Common myeloid progenitor, CD34-positive (primary cell): ENCODE results near the gene CDH4.

Source experiments
- CTCF ChIA-PET: fragments of 350-600 bp; sonication (Branson Sonifier 250); formaldehyde crosslinking; loops from one replicate; lab custom pipeline; 2021; ENCODE audit warnings: antibody characterized with exemption; lab: Charles Lee
- POLR2A ChIA-PET: fragments of 350-600 bp; sonication (Branson Sonifier 250); formaldehyde crosslinking; loops from one replicate; lab custom pipeline; 2021; ENCODE audit warnings: antibody characterized with exemption; lab: Charles Lee
- DNase-seq, 3 donors: peaks; one replicate each; pipeline versions ENCODE4 v3.0.0 to v3.0.0-alpha.2; 2013
- H3K27ac ChIP-seq, 2 experiments: 1 replicate in 1 of 2; 2 replicates in 1 of 2; pipeline ENCODE4 v1.7.0; 2013; ENCODE audit warnings: inconsistent platforms in 2 of 2, low read length in 2 of 2, mild to moderate bottlenecking in 2 of 2, low read depth in 1 of 2, moderate library complexity in 1 of 2; ENCODE audit not compliant: severe bottlenecking in 2 of 2, insufficient read depth in 1 of 2, poor library complexity in 1 of 2
- H3K27me3 ChIP-seq, 5 experiments: replicated peaks in 2 of 5; 1 replicate in 3 of 5; 2 replicates in 2 of 5; pipeline versions ENCODE4 v1.6.1 to v1.7.0; 2013; ENCODE audit warnings: low read length in 4 of 5, mild to moderate bottlenecking in 2 of 5, moderate library complexity in 2 of 5, inconsistent platforms in 1 of 5; ENCODE audit not compliant: insufficient read depth in 5 of 5, control insufficient read depth in 4 of 5
- H3K36me3 ChIP-seq, 4 experiments: 1 replicate in 2 of 4; 2 replicates in 2 of 4; pipeline versions ENCODE4 v1.6.1 to v1.7.0; 2013; ENCODE audit warnings: low read length in 3 of 4, control low read depth in 1 of 4, mild to moderate bottlenecking in 1 of 4; ENCODE audit not compliant: control insufficient read depth in 4 of 4, insufficient read depth in 4 of 4
- H3K4me1 ChIP-seq, 4 experiments: 1 replicate in 3 of 4; 2 replicates in 1 of 4; pipeline versions ENCODE4 v1.6.1 to v1.7.1; 2013; ENCODE audit warnings: low read length in 3 of 4, mild to moderate bottlenecking in 3 of 4, control low read depth in 1 of 4, inconsistent platforms in 1 of 4, moderate library complexity in 1 of 4; ENCODE audit not compliant: control insufficient read depth in 4 of 4, insufficient read depth in 4 of 4; ENCODE audit errors: control extremely low read depth in 1 of 4
- H3K4me3 ChIP-seq, 7 experiments: 1 replicate in 4 of 7; 2 replicates in 3 of 7; pipeline versions ENCODE4 v1.5.1 to v1.7.0; 2013; ENCODE audit warnings: mild to moderate bottlenecking in 7 of 7, low read length in 6 of 7, moderate library complexity in 6 of 7, inconsistent platforms in 2 of 7, low read depth in 2 of 7, control low read depth in 1 of 7; ENCODE audit not compliant: insufficient read depth in 4 of 7, control insufficient read depth in 1 of 7; ENCODE audit errors: extremely low read depth in 1 of 7
- H3K9me3 ChIP-seq, 5 experiments: 1 replicate in 4 of 5; 2 replicates in 1 of 5; pipeline versions ENCODE4 v1.6.1 to v1.7.1; 2013; ENCODE audit warnings: low read length in 4 of 5, mild to moderate bottlenecking in 2 of 5, inconsistent platforms in 1 of 5, low read depth in 1 of 5, moderate library complexity in 1 of 5; ENCODE audit not compliant: control insufficient read depth in 4 of 5, insufficient read depth in 2 of 5; ENCODE audit errors: control extremely low read depth in 1 of 5
- WGBS: methylation state at CpG from one replicate; pipeline ENCODE4 v1.1.5; 2013; ENCODE audit not compliant: insufficient coverage; 5-methylcytosine and 5-hydroxymethylcytosine counted together

CDH4 gene

GRCh38 chr20:61691978-61692377, 439.9 kb downstream of the CDH4 start:
- DNase-seq = no peak
- H3K27ac ChIP-seq = no peak overlapping the region
- peaks cover 0 to 23% (median 0%) of the 10 kb centered on the region in 5 experiments for H3K9me3 ChIP-seq
- H3K4me3 ChIP-seq = no peak overlapping the region
- H3K27me3 ChIP-seq = no peaks in the 10 kb centered on the region
- POLR2A ChIA-PET = no interaction called here
- CTCF ChIA-PET = no interaction called here
- no peaks in the 10 kb centered on the region for H3K4me1 ChIP-seq
- H3K36me3 ChIP-seq = no peaks in the 10 kb centered on the region
- 92% methylated on average over 1 of the region's 1 CpG for WGBS

- Histone ChIP-seq H3K9me3 (peaks cover 0 to 27% (median 0%) of the 10 kb centered on the region in 5 experiments), H3K27me3 (no peaks in the 10 kb centered on the region), H3K4me1 (no peaks in the 10 kb centered on the region), H3K4me3 (no peak overlapping the region), H3K36me3 (no peaks in the 10 kb centered on the region), H3K27ac (no peak overlapping the region)
- DNase-seq = no peak
- ChIA-PET CTCF (no interaction called here), POLR2A (no interaction called here)
- 93% methylated on average over 3 of the region's 6 CpGs for WGBS
These were observed 440.4 kb downstream of the CDH4 start for GRCh38 chr20:61692479-61692878.

DNA sequence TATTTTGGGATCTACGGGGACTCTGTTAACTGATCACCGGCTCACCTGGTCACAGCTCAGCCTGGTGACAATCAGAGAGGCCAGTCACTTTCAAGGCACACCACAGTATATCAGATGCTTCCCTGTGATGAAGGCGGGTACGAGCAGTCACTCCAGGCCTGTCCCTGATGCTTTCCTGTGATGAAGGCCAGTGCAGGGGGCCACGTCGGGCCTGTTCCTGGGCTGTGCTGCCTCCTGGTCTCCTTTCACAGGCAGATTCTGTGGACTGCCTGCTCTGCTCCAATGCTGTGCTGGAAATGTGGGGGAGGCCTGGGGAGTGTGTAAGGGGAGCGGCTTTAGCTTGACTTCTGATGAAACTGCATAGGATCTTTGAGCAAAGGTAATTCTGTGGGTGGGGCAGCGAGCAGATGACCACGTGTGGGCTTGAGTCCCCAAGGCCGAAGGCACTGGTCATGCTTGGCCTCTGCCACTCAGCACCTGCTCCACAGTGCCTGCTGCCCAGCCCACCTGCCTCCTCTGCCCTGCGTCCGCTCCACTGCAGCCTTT, 441.1 kb downstream of the CDH4 start:
- DNase-seq = no peak
- no peaks in the 10 kb centered on the region for H3K27me3 ChIP-seq
- H3K27ac ChIP-seq = no peak overlapping the region
- H3K9me3 ChIP-seq = peaks cover 0 to 29% (median 0%) of the 10 kb centered on the region in 5 experiments
- CTCF ChIA-PET = no interaction called here
- H3K36me3 ChIP-seq = no peaks in the 10 kb centered on the region
- 79% methylated on average over 7 of the region's 12 CpGs for WGBS
- H3K4me3 ChIP-seq = no peak overlapping the region
- POLR2A ChIA-PET = no interaction called here
- H3K4me1 ChIP-seq = no peaks in the 10 kb centered on the region

DNA sequence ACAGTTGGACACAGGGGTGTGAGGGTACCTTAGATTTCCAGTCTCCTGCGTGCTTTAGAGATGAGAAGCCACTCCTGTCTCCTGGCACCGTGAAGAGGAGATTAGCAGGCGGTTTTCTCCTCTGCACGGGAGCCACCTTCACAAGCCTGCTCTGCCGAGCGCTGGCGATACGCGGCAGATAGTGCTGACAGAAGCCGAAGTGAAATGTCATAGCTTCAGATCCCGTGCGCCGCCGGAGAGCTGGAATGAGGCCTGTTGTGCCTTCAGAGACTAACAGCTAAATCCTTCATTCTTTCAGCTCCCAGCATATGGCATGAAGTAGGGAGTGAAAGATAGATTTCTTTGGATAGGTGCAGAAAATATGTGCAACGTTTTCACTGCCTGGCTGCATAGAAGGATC, 442.6 kb downstream of the CDH4 start:
- Histone ChIP-seq H3K36me3 (no peaks in the 10 kb centered on the region), H3K4me3 (no peak overlapping the region), H3K4me1 (no peaks in the 10 kb centered on the region), H3K27ac (no peak overlapping the region), H3K9me3 (peaks cover 0 to 28% (median 0%) of the 10 kb centered on the region in 5 experiments), H3K27me3 (no peaks in the 10 kb centered on the region)
- ChIA-PET CTCF (interaction anchor here (0.9 kb wide), 1 partner anchor 9 kb away, joined by 3 read pairs; no protein-coding TSS in a partner anchor), POLR2A (no interaction called here)
- no peak for DNase-seq
- WGBS = 95% methylated on average over 15 of the region's 15 CpGs

DNA sequence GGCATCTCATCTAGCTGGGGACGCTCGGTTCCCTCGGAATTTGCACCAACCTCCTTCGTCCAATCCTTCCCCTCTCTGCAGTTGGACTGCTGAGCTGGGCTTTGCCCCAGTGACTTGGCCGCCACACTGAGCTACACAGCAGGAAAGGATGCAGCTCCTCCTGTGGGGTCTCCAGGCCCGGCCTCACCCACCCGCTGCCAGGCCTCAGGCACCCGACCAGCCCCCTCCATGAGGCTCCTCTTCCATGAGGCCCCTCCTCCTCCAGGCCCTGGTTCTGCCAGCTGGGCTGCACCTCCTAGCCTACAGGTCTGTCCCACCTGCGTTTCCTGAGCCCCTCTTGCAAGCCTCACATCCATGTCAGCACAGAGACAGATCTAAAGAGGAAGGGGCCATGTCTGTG, 443.7 kb downstream of the CDH4 start:
- Histone ChIP-seq H3K9me3 (peaks cover 0 to 32% (median 0%) of the 10 kb centered on the region in 5 experiments), H3K4me1 (no peaks in the 10 kb centered on the region), H3K27ac (no peak overlapping the region), H3K36me3 (no peaks in the 10 kb centered on the region), H3K4me3 (no peak overlapping the region), H3K27me3 (no peaks in the 10 kb centered on the region)
- 92% methylated on average over 8 of the region's 9 CpGs for WGBS
- DNase-seq = no peak
- ChIA-PET CTCF (interaction anchor here (0.9 kb wide), 1 partner anchor 8 kb away, joined by 3 read pairs; no protein-coding TSS in a partner anchor), POLR2A (no interaction called here)

DNA sequence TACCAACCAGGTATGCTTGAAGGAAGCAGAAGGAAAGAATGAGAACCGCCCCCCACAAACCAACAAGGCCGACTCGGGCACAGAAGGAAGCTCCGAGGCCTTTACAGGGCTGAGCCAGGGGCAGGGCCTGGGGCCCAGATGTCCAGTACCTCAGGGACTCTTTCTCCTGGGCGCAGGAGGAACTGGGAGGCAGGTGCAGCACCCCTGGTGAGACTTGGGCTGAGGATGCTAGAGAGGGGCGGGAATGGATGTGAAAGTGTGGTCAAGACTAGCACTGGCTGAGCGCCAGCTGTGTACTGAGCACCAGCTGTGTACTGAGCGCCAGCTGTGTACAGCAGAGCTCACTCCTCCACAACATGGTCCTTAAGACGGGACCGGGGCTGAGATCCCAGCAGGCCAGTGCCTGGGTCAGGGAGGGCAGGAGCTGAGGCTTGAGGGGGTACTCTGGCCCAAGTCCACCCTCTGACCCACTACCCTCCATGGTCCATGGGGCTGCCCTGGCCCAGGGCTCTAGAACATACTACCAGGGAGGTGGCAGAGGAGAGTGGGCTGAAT, 444.2 kb downstream of the CDH4 start:
- Histone ChIP-seq H3K4me3 (no peak overlapping the region), H3K9me3 (peaks cover 0 to 35% (median 0%) of the 10 kb centered on the region in 5 experiments), H3K27ac (no peak overlapping the region), H3K4me1 (no peaks in the 10 kb centered on the region), H3K36me3 (no peaks in the 10 kb centered on the region), H3K27me3 (no peaks in the 10 kb centered on the region)
- 92% methylated on average over 9 of the region's 10 CpGs for WGBS
- ChIA-PET POLR2A (no interaction called here), CTCF (no interaction called here)
- no peak for DNase-seq

DNA sequence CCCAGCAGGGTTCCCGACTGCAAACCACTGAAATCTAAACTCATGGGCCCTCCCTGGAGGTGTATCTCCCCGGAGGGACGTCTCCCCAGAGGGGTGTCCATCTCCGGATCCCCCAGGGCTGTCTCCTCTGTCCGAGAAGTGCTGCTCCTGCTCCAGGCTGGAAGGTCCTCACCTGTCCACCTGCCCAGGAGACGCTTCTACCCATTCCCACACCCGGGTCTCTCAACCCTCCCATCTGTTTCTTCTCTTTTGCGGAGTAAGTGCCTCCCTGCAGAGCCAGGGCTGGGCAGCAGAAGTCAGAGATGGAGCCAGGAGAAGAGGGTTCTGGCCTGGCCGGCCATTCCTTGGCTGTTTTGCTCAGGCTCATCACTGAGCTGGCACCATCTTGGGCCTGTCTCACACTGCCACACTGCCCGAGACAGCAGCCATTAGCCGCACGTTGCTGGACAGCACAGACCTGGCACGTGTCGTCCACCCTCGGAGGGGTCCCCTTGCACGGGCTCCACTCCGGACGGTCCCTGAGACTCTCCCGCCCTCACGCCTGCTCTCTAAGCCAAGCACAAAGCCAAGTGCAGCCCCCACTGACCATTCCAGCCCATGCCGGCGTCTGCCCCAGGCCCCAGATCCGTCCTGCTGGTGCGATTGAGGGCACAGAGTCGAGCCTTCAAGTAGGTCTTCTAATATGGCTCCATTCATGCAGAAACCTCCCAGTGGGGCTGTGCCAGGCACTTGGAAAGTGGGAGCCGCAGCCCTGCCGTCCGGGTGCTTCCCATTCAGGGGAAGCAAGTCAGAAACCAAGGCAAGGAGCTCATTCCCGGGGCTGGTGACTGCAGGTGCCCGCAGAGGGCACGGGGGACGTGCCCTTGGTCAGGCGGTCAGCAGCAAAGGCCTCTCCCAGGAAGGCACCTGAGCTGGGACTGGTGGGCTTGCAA, 445.9 kb downstream of the CDH4 start:
- CTCF ChIA-PET = no interaction called here
- 96% methylated on average over 33 of the region's 33 CpGs for WGBS
- DNase-seq = no peak
- Histone ChIP-seq H3K4me3 (no peak overlapping the region), H3K9me3 (peaks cover 0 to 43% (median 0%) of the 10 kb centered on the region in 5 experiments), H3K36me3 (no peaks in the 10 kb centered on the region), H3K4me1 (no peaks in the 10 kb centered on the region), H3K27me3 (no peaks in the 10 kb centered on the region), H3K27ac (no peak overlapping the region)
- POLR2A ChIA-PET = no interaction called here
